GM12872 (cell line): ENCODE measurements around the gene PSMD3.

Experiments used
- TF ChIP-seq, protein P1 (sequence below): IDR thresholded peaks from 3 replicates; pipeline ENCODE4 v1.5.1; 2011; ENCODE audit warnings: low read depth, mild to moderate bottlenecking, low read length, moderate library complexity; ENCODE audit not compliant: insufficient read depth

PSMD3 gene

DNA sequence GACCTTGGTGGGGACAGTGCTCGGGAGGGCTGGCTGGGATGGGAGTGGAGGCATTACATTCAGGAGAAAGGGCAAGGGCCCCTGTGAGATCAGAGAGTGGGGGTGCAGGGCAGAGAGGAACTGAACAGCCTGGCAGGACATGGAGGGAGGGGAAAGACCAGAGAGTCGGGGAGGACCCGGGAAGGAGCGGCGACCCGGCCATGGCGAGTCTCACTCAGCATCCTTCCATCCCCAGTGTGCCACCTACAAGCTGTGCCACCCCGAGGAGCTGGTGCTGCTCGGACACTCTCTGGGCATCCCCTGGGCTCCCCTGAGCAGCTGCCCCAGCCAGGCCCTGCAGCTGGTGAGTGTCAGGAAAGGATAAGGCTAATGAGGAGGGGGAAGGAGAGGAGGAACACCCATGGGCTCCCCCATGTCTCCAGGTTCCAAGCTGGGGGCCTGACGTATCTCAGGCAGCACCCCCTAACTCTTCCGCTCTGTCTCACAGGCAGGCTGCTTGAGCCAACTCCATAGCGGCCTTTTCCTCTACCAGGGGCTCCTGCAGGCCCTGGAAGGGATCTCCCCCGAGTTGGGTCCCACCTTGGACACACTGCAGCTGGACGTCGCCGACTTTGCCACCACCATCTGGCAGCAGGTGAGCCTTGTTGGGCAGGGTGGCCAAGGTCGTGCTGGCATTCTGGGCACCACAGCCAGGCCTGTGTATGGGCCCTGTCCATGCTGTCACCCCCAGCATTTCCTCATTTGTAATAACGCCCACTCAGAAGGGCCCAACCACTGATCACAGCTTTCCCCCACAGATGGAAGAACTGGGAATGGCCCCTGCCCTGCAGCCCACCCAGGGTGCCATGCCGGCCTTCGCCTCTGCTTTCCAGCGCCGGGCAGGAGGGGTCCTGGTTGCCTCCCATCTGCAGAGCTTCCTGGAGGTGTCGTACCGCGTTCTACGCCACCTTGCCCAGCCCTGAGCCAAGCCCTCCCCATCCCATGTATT, 35.7 kb downstream of the PSMD3 start:
- TF ChIP-seq, protein P1, sequence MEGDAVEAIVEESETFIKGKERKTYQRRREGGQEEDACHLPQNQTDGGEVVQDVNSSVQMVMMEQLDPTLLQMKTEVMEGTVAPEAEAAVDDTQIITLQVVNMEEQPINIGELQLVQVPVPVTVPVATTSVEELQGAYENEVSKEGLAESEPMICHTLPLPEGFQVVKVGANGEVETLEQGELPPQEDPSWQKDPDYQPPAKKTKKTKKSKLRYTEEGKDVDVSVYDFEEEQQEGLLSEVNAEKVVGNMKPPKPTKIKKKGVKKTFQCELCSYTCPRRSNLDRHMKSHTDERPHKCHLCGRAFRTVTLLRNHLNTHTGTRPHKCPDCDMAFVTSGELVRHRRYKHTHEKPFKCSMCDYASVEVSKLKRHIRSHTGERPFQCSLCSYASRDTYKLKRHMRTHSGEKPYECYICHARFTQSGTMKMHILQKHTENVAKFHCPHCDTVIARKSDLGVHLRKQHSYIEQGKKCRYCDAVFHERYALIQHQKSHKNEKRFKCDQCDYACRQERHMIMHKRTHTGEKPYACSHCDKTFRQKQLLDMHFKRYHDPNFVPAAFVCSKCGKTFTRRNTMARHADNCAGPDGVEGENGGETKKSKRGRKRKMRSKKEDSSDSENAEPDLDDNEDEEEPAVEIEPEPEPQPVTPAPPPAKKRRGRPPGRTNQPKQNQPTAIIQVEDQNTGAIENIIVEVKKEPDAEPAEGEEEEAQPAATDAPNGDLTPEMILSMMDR: no peak

DNA sequence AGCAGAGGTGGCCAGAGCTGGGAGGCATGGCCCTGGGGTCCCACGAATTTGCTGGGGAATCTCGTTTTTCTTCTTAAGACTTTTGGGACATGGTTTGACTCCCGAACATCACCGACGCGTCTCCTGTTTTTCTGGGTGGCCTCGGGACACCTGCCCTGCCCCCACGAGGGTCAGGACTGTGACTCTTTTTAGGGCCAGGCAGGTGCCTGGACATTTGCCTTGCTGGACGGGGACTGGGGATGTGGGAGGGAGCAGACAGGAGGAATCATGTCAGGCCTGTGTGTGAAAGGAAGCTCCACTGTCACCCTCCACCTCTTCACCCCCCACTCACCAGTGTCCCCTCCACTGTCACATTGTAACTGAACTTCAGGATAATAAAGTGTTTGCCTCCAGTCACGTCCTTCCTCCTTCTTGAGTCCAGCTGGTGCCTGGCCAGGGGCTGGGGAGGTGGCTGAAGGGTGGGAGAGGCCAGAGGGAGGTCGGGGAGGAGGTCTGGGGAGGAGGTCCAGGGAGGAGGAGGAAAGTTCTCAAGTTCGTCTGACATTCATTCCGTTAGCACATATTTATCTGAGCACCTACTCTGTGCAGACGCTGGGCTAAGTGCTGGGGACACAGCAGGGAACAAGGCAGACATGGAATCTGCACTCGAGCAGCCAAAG, 36.9 kb downstream of the PSMD3 start:
- TF ChIP-seq, protein P1: no peak

GRCh38 chr17:40018211-40019121, 37.9 kb downstream of the PSMD3 start:
- TF ChIP-seq, protein P1: no peak

GRCh38 chr17:40019140-40019991, 38.8 kb downstream of the PSMD3 start:
- TF ChIP-seq, protein P1: no peak

- TF ChIP-seq, protein P1: no peak
These were observed 39.5 kb downstream of the PSMD3 start for GRCh38 chr17:40020146-40020545.

DNA sequence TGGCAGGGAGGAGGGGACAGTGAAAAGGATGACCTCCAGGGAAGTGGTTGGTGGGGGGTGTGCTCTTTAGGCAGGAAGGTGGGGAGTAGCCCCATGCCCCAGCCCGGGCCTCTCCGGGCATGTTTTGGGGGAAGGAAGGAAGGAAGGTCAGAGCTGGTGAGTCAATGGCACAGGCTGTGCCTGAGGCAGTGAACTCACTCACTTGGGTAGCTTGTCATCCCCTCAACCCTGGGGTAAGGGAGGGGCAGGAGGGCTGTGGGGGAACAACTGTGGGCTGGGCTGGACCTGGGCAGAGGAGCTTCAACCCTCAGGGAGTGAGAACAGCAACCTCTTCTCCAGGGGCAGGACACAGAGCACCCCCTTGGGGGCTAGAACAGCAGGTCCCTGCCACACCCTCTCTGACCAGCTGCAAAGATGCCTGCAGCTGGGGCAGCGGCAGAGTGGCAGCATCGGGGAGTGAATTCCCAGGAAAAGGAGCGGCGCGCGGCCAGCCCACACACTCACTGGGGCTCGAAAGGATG, 40.9 kb downstream of the PSMD3 start:
- TF ChIP-seq, protein P1: no peak
